ENCODE results near the gene PTPRD. TPM values are rescaled to one million over a fixed set of nuclear protein-coding genes. Genes with fewer than 3 reads are reported as not detected.

The PTPRD gene
- total RNA-seq, 4 donors from 2014 or later: 19.6 to 78.9 (median 45.6) TPM

GRCh38 chr9:8574846-8575245 is 2038.0 kb downstream of the PTPRD start:
- TF ChIP-seq CTCF (IDR thresholded peaks at IDR 0.05) (no peak), POLR2A (IDR thresholded peaks at IDR 0.05) (no peak)
- Histone ChIP-seq H3K4me1 (no peaks in the 10 kb centered on the region), H3K27ac (no peak overlapping the region), H3K9me3 (no peaks in the 10 kb centered on the region), H3K4me3 (replicated peaks in 1 of 3) (no peak overlapping the region), H3K27me3 (no peaks in the 10 kb centered on the region), H3K36me3 (no peaks in the 10 kb centered on the region)
- intact Hi-C loops (cut with DNase I): no loop called here
- 96 to 97% methylated on average over 4 of the region's 4 CpGs for WGBS, 2 donors
- no peak for DNase-seq

- no peak for DNase-seq
- Histone ChIP-seq H3K27ac (no peak overlapping the region), H3K4me3 (replicated peaks in 1 of 3) (no peak overlapping the region), H3K9me3 (no peaks in the 10 kb centered on the region), H3K36me3 (no peaks in the 10 kb centered on the region), H3K27me3 (no peaks in the 10 kb centered on the region), H3K4me1 (no peaks in the 10 kb centered on the region)
- no peak for TF ChIP-seq POLR2A (IDR thresholded peaks at IDR 0.05)
- TF ChIP-seq CTCF (IDR thresholded peaks at IDR 0.05): no peak
- intact Hi-C loops (cut with DNase I): no loop called here
Measured at GRCh38 chr9:8572209-8572608, 2040.6 kb downstream of the PTPRD start.

- Histone ChIP-seq H3K4me1 (no peaks in the 10 kb centered on the region), H3K27me3 (no peaks in the 10 kb centered on the region), H3K27ac (no peak overlapping the region), H3K36me3 (no peaks in the 10 kb centered on the region), H3K4me3 (replicated peaks in 1 of 3) (no peak overlapping the region), H3K9me3 (no peaks in the 10 kb centered on the region)
- TF ChIP-seq CTCF (IDR thresholded peaks at IDR 0.05) (no peak), POLR2A (IDR thresholded peaks at IDR 0.05) (no peak)
- 86 to 89% methylated on average over 2 of the region's 2 CpGs for WGBS, 2 donors
- intact Hi-C loops (cut with DNase I): no loop called here
- DNase-seq: no peak
Measured at GRCh38 chr9:8571643-8572042, 2041.2 kb downstream of the PTPRD start.

- Histone ChIP-seq H3K36me3 (no peaks in the 10 kb centered on the region), H3K4me1 (no peaks in the 10 kb centered on the region), H3K9me3 (no peaks in the 10 kb centered on the region), H3K27me3 (no peaks in the 10 kb centered on the region), H3K27ac (no peak overlapping the region), H3K4me3 (replicated peaks in 1 of 3) (no peak overlapping the region)
- peak; percentile 4 for DNase-seq
- intact Hi-C loops (cut with DNase I): no loop called here
- no peak for TF ChIP-seq POLR2A (IDR thresholded peaks at IDR 0.05)
- TF ChIP-seq CTCF (IDR thresholded peaks at IDR 0.05): no peak
- 40 to 59% methylated on average over 3 of the region's 3 CpGs for whole genome bisulfite sequencing, 2 donors
Measured at GRCh38 chr9:8570776-8571175, 2042.0 kb downstream of the PTPRD start.

- 92 to 95% methylated on average over 4 of the region's 4 CpGs for WGBS, 2 donors
- no peaks in the 10 kb centered on the region for H3K4me1 ChIP-seq
- intact Hi-C loops (cut with DNase I): no loop called here
- H3K27ac ChIP-seq: no peak overlapping the region
- H3K27me3 ChIP-seq: no peaks in the 10 kb centered on the region
- no peak for DNase-seq
- H3K9me3 ChIP-seq: no peaks in the 10 kb centered on the region
- no peak overlapping the region for H3K4me3 ChIP-seq (replicated peaks in 1 of 3)
- H3K36me3 ChIP-seq: no peaks in the 10 kb centered on the region
- TF ChIP-seq CTCF (IDR thresholded peaks at IDR 0.05) (no peak), POLR2A (IDR thresholded peaks at IDR 0.05) (no peak)
Measured at GRCh38 chr9:8569823-8570222, 2043.0 kb downstream of the PTPRD start.

Data from thyroid gland (tissue), 4 donors.